DND-41 (cell line): ENCODE measurements around the gene IFIT1.

Experiments
- EZH2 ChIP-seq: IDR thresholded peaks from 3 replicates; pipeline ENCODE4 v1.6.1; 2012; ENCODE audit warnings: borderline replicate concordance, low read depth, mild to moderate bottlenecking, moderate library complexity, low read length, inconsistent platforms; ENCODE audit not compliant: severe bottlenecking
- TF ChIP-seq, protein P1 (sequence below): IDR thresholded peaks from 2 replicates; pipeline ENCODE4 v1.5.1; 2012; ENCODE audit warnings: borderline replicate concordance, low read length, moderate library complexity, mild to moderate bottlenecking; ENCODE audit not compliant: poor library complexity, severe bottlenecking; ENCODE audit errors: extremely low read depth

DNA sequence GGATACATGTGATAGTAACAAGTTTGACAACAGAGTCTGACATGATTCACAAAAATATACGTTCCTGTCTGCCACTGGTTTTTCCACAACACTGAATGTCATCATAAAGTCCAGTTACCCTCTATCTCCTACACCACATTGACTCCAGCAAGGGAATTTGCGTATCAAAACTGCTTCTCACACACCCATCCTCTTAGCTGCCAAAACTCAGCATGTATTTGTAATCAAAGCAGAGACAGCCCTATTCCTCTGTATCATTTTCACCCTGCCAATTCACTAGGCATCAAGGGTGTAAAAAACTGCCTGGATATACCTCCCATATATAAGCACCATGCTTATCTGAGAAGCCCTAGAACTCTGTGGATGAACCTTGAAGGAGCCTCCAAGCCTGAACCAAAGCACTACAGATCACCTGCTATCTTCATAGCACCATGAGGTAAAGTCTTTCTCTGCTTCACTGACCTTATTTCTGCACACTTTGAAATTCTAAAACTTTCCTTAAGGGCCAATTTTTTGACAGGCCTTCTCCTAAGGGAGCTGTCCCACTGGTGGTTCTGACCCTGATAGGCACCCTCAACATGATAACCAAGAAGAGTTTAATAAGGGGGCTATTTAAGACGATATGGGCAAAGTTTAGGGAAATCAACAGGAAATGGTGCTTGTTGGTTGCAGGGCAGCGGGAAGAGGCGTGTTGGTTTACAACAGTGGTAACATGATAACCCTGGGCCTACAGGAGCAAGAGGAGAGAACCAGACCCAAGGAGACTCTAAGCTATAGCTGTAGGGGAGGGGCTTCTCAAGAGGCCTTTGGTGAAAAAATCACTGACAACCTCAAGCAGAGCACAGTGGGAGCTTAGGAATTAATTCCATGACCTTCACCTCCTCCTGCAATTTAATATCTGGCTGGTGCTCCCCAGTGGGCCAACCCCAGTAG lies 14.5 kb upstream of the IFIT1 start, which contains the start of gene IFIT1B:
- TF ChIP-seq, protein P1, sequence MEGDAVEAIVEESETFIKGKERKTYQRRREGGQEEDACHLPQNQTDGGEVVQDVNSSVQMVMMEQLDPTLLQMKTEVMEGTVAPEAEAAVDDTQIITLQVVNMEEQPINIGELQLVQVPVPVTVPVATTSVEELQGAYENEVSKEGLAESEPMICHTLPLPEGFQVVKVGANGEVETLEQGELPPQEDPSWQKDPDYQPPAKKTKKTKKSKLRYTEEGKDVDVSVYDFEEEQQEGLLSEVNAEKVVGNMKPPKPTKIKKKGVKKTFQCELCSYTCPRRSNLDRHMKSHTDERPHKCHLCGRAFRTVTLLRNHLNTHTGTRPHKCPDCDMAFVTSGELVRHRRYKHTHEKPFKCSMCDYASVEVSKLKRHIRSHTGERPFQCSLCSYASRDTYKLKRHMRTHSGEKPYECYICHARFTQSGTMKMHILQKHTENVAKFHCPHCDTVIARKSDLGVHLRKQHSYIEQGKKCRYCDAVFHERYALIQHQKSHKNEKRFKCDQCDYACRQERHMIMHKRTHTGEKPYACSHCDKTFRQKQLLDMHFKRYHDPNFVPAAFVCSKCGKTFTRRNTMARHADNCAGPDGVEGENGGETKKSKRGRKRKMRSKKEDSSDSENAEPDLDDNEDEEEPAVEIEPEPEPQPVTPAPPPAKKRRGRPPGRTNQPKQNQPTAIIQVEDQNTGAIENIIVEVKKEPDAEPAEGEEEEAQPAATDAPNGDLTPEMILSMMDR, result no peak
- TF ChIP-seq EZH2, result no peak
